Measurements from ENCODE around the gene SIL1. TPM values are rescaled to one million over a fixed set of nuclear protein-coding genes. Genes with fewer than 3 reads are reported as not detected.
A peak's percentile ranks its signal among the peaks of the same experiment; 100 is the strongest.

SIL1 gene
- total and polyA plus RNA-seq, 7 donors: 7.8 to 60.8 (median 33.0) TPM

DNA sequence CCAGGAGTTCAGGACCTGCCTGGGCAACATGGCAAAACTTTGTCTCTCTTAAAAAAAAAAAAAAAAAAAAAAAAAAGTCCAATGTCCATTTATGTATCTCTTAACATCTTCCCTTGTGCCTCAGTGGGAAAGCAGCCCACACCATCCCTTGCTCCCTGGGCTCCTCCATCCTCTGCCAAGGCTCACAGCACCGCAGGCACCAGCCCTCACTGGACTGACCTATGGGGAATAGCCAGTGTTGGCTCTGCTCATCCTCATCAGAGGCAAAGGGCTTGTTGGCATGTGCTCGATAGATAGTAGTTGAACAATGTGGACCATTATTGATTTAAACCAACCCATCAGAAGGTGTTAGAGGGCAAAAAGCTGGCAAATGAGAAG, 261.2 kb downstream of the SIL1 start:
- DNase-seq: no peak
- no peak for TF ChIP-seq POLR2AphosphoS5 (IDR thresholded peaks at IDR 0.05)
- no peak for TF ChIP-seq EP300 (IDR thresholded peaks at IDR 0.05)
- TF ChIP-seq CTCF (IDR thresholded peaks at IDR 0.05): no peak
- Histone ChIP-seq H3K36me3 (peaks cover 10 to 42% (median 26%) of the 10 kb centered on the region in 4 donors), H3K27me3 (no peaks in the 10 kb centered on the region), H3K4me1 (no peaks in the 10 kb centered on the region), H3K27ac (peak overlapping the region in 2 of 4 donors; percentile 4 to 46), H3K9me3 (no peaks in the 10 kb centered on the region), H3K4me3 (no peak overlapping the region)
- intact Hi-C loops (cut with DNase I): no loop called here
- 46 to 95% methylated on average over 2 of the region's 2 CpGs for WGBS, 2 donors

DNA sequence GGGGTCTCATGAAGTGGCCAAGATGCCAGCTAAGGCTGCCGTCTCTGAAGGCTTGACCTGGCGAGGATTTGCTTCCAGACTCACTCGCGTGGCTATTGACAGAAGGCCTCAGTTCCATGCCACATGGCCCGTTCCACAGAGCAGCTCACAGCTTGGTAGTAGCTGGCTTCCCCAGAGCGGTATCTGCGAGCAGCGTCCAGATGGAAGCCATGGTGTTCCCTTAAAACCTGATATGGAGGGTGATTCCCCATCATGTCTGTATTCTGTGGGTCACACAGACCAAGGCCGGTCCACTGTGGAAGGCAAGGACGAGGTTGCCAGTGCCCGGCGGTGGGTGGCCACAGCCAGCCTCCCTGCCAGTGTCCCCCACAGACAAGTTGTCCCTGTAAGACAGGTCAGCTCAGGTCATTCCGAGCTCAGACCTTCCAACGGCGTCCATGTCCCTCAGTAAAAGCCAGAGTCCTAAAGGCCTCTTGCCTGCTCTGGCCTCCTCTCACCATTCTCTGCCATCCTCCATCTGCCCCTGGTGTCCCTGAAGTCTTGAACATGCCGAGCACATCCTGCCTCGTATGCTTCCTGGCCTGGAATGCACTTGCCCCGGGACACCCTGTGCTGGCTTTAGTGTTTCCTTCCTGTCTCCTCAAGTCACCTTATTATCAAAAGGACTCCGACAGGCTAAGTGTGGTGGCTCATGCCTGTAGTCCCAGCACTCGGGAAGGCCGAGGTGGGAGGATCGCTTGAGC, 261.8 kb downstream of the SIL1 start:
- Histone ChIP-seq H3K9me3 (no peaks in the 10 kb centered on the region), H3K36me3 (peaks cover 10 to 48% (median 32%) of the 10 kb centered on the region in 4 donors), H3K27ac (peak overlapping the region in 3 of 4 donors; percentile 4 to 42 (median 10)), H3K27me3 (no peaks in the 10 kb centered on the region), H3K4me3 (no peak overlapping the region), H3K4me1 (no peaks in the 10 kb centered on the region)
- DNase-seq: no peak
- WGBS, 2 donors: 92% methylated on average over 22 of the region's 22 CpGs
- intact Hi-C loops (cut with DNase I): no loop called here
- TF ChIP-seq CTCF (IDR thresholded peaks at IDR 0.05) (no peak), POLR2A (IDR thresholded peaks at IDR 0.05) (no peak), POLR2AphosphoS5 (IDR thresholded peaks at IDR 0.05) (peak in 2 of 4 donors; percentile 15 to 33), EP300 (IDR thresholded peaks at IDR 0.05) (no peak)

GRCh38 chr5:138935466-138935865, 262.7 kb downstream of the SIL1 start:
- 92% methylated on average over 10 of the region's 10 CpGs for WGBS, 2 donors
- Histone ChIP-seq H3K4me3 (no peak overlapping the region), H3K36me3 (peaks cover 10 to 57% (median 41%) of the 10 kb centered on the region in 4 donors), H3K27ac (no peak overlapping the region), H3K9me3 (no peaks in the 10 kb centered on the region), H3K4me1 (no peaks in the 10 kb centered on the region), H3K27me3 (no peaks in the 10 kb centered on the region)
- TF ChIP-seq POLR2AphosphoS5 (IDR thresholded peaks at IDR 0.05): no peak
- no peak for TF ChIP-seq EP300 (IDR thresholded peaks at IDR 0.05)
- TF ChIP-seq POLR2A (IDR thresholded peaks at IDR 0.05): no peak
- TF ChIP-seq CTCF (IDR thresholded peaks at IDR 0.05): no peak
- DNase-seq: no peak
- intact Hi-C loops (cut with DNase I): no loop called here

DNA sequence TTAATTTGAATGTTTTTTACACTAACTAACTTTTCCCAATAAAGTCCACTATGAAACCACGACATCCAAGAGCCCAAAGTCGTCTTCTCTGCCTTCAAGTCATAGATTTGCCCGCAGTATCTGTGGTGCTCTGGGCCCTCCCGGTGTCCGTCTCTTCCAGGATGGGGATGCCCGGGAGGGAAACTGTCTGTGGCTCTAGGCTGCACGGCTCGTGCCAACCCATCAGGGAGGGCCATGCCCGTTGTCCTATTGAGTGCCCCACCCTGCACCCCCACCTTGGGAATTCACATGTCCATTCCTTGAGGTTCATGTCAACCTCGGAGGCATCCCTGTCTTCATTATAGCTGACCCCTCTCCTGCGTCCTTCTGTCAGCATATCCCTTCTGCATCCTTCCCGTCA, 263.2 kb downstream of the SIL1 start:
- WGBS, 2 donors: 93 to 94% methylated on average over 12 of the region's 12 CpGs

More for the DNA sequence above, 263.2 kb downstream of the SIL1 start:
- H3K4me3 ChIP-seq: no peak overlapping the region
- intact Hi-C loops (cut with DNase I): no loop called here
- H3K36me3 ChIP-seq: peaks cover 13 to 62% (median 46%) of the 10 kb centered on the region in 4 donors
- no peaks in the 10 kb centered on the region for H3K27me3 ChIP-seq
- DNase-seq: no peak
- TF ChIP-seq POLR2AphosphoS5 (IDR thresholded peaks at IDR 0.05) (peak in 1 of 4 donors; percentile 11), CTCF (IDR thresholded peaks at IDR 0.05) (no peak), POLR2A (IDR thresholded peaks at IDR 0.05) (no peak)
- H3K4me1 ChIP-seq: no peaks in the 10 kb centered on the region
- H3K9me3 ChIP-seq: no peaks in the 10 kb centered on the region
- no peak overlapping the region for H3K27ac ChIP-seq
